K562 (cell line): Measurements from ENCODE around the gene MRPL40. TPM values are rescaled to one million over a fixed set of nuclear protein-coding genes. Genes with fewer than 3 reads are reported as not detected.
"Not testable (repeated sequence)": the region's sequence is repeated elsewhere in the genome, so short reads cannot be mapped to it uniquely, and the experiment has no call there.

Experiments
- ATAC-seq: fragments of 200-7000 bp; cut with Tn5 transposase; 3 replicates; pipeline ENCODE4 v1.9.1; 2020; ENCODE audit warnings: moderate library complexity
- BruUV-seq: library from RNA; stranded (reverse); fragments of 400-500 nt; replicated peaks from 2 replicates; lab custom pipeline; 2021; lab: Mats Ljungman, UMichigan
- CTCF ChIA-PET: fragments of 300-600 bp; formaldehyde crosslinking; extraction: SDS; loops from one replicate; lab custom pipeline; 2021; ENCODE audit warnings: low intra/inter-chr PET ratio; lab: Yijun Ruan, JAX
- POLR2A ChIA-PET: fragments of 300-600, 350-650 bp; sonication (Branson Sonifier 250); formaldehyde crosslinking; extraction: SDS; loops from one replicate; lab custom pipeline; 2021; ENCODE audit warnings: antibody characterized with exemption, inconsistent platforms; lab: Yijun Ruan, JAX
- DNase-seq, 4 experiments: peaks; one replicate each; pipeline versions ENCODE4 v3.0.0 to v3.0.0-alpha.2; 2011 to 2018; ENCODE audit warnings: low spot score in 3 of 4, mixed read lengths in 3 of 4; ENCODE audit errors: extremely low read depth in 1 of 4
- FAIRE-seq: peaks from 2 replicates; lab custom pipeline; 2011; peaks lifted over from hg19 to GRCh38; lab: Jason Lieb, UNC
- H2AFZ ChIP-seq: 2 replicates; pipeline ENCODE4 v1.6.0; 2011; ENCODE audit warnings: low read depth, low read length, control low read depth, inconsistent platforms
- H3K27ac ChIP-seq: fragments of 200-600 bp; 3 replicates; pipeline ENCODE4 v1.8.0; 2011; ENCODE audit warnings: low read depth, mild to moderate bottlenecking, control low read depth, inconsistent platforms, low read length, moderate library complexity, mixed read lengths; ENCODE audit errors: extremely low read depth
- H3K27me3 ChIP-seq, 2 experiments: fragments of 300-600 bp in 1 of 2; 2 replicates in 1 of 2; 3 replicates in 1 of 2; pipeline versions ENCODE4 v1.6.0 to v1.8.0; 2011; ENCODE audit warnings: inconsistent platforms in 2 of 2, low read length in 2 of 2, mild to moderate bottlenecking in 1 of 2, mixed read lengths in 1 of 2, moderate library complexity in 1 of 2; ENCODE audit not compliant: control insufficient read depth in 2 of 2, insufficient read depth in 2 of 2
- H3K36me3 ChIP-seq: fragments of 300-600 bp; 3 replicates; pipeline ENCODE4 v1.8.0; 2011; ENCODE audit warnings: mild to moderate bottlenecking, low read length, inconsistent platforms; ENCODE audit not compliant: control insufficient read depth, insufficient read depth
- H3K4me1 ChIP-seq, 2 experiments: fragments of 200-600 bp in 1 of 2; replicated peaks in 1 of 2; 2 replicates in 1 of 2; 3 replicates in 1 of 2; pipeline versions ENCODE4 v1.5.1 to v1.8.0; 2011; ENCODE audit warnings: inconsistent platforms in 2 of 2, low read length in 2 of 2, mild to moderate bottlenecking in 1 of 2, mixed read lengths in 1 of 2, moderate library complexity in 1 of 2; ENCODE audit not compliant: control insufficient read depth in 2 of 2, insufficient read depth in 2 of 2
- H3K4me2 ChIP-seq: 2 replicates; pipeline ENCODE4 v1.6.1; 2011; ENCODE audit warnings: low read length, control low read depth, inconsistent platforms, mixed read lengths; ENCODE audit not compliant: insufficient read depth
- H3K4me3 ChIP-seq: fragments of 200-600 bp; sonication (generic), shearing (Covaris generic); 2 replicates; pipeline ENCODE4 v1.5.1; 2016; ENCODE audit warnings: control low read depth, inconsistent platforms
- H3K79me2 ChIP-seq: fragments of 200-600 bp; 3 replicates; pipeline ENCODE4 v1.8.0; 2011; ENCODE audit warnings: low read length, inconsistent platforms; ENCODE audit not compliant: control insufficient read depth, insufficient read depth
- H3K9ac ChIP-seq, 2 experiments: 2 replicates each; pipeline versions ENCODE4 v1.6.0 to v1.6.1; 2011; ENCODE audit warnings: low read depth in 2 of 2, low read length in 2 of 2, control low read depth in 1 of 2, inconsistent platforms in 1 of 2, mild to moderate bottlenecking in 1 of 2, mixed read lengths in 1 of 2; ENCODE audit not compliant: insufficient read depth in 1 of 2
- H3K9me1 ChIP-seq: one replicate; pipeline ENCODE4 v1.6.0; 2011; ENCODE audit warnings: inconsistent platforms, mild to moderate bottlenecking, low read length, moderate library complexity; ENCODE audit not compliant: control insufficient read depth, insufficient read depth
- H3K9me3 ChIP-seq: replicated peaks from 2 replicates; pipeline ENCODE4 v1.5.1; 2011; ENCODE audit warnings: low read depth, low read length, inconsistent platforms; ENCODE audit not compliant: control insufficient read depth, insufficient read depth
- H4K20me1 ChIP-seq: replicated peaks from 2 replicates; pipeline ENCODE4 v1.6.1; 2011; ENCODE audit warnings: low read length, inconsistent platforms, mixed read lengths; ENCODE audit not compliant: control insufficient read depth, insufficient read depth
- HLTF ChIP-seq: fragments of 450-650 bp; IDR thresholded peaks from 2 replicates; pipeline ENCODE4 v1.6.1; 2016
- NFATC3 ChIP-seq: fragments of 450-650 bp; IDR thresholded peaks from 2 replicates; pipeline ENCODE4 v1.6.1; 2017; ENCODE audit warnings: mild to moderate bottlenecking
- POLR2AphosphoS5 ChIP-seq: IDR thresholded peaks from 2 replicates; pipeline ENCODE4 v1.6.1; 2011; ENCODE audit warnings: mild to moderate bottlenecking, low read depth, low read length, moderate library complexity; ENCODE audit not compliant: control insufficient read depth, insufficient read depth
- WGBS: fragments of 100-300 bp; shearing (Covaris generic); methylation state at CpG from one replicate; pipeline ENCODE4 v1.1.6; 2016; ENCODE audit warnings: low coverage, mixed read lengths; ENCODE audit not compliant: insufficient coverage; ENCODE audit errors: missing lambda C conversion rate; 5-methylcytosine and 5-hydroxymethylcytosine counted together
- in situ Hi-C: fragments of 300-500 bp; cut with MboI; formaldehyde crosslinking; loops from 4 replicates; pipeline ENCODE4 v1.15.0; 2018; ENCODE audit warnings: inconsistent platforms, mixed read lengths
- intact Hi-C: fragments of 100-400 bp; cut with micrococcal nuclease; formaldehyde crosslinking; loops from 2 replicates; pipeline ENCODE4 v1.14.2; 2022
- polyA plus RNA-seq, 8 experiments: library from polyadenylated mRNA; depleted of rRNA in 4 of 8; stranded (reverse) in 5 of 8; unstranded in 3 of 8; fragments of >200 nt; fragmentation: Nextera tagmentation in 2 of 8; fragmentation: Illumina TruSeq in 1 of 8; extraction: Ambion mirVana in 2 of 8; extraction: Trizol in 1 of 8; gene quantifications; 2 replicates each; pipeline versions ENCODE4 v1.2.1 to v1.2.3, GENCODE V29; 2011 to 2014; ENCODE audit warnings: inconsistent platforms in 1 of 8, missing spikeins in 1 of 8
- total RNA-seq, 7 experiments: library from RNA; depleted of rRNA in 6 of 7; stranded (reverse); fragments of >200 nt in 6 of 7; fragmentation: Illumina TruSeq in 2 of 7; extraction: Trizol in 2 of 7; gene quantifications; 2 replicates each; pipeline versions ENCODE4 v1.2.1 to v1.2.3, GENCODE V29; 2011 to 2021; ENCODE audit warnings: low replicate concordance in 1 of 7
- TF ChIP-seq, protein P1 (sequence below), 2 experiments: fragments of 450-650 bp in 1 of 2; sonication (generic) in 1 of 2; formaldehyde crosslinking in 1 of 2; IDR thresholded peaks; 2 replicates each; pipeline versions ENCODE4 v1.7.1 to v1.9.0; 2016 to 2022; ENCODE audit warnings: inconsistent platforms in 1 of 2, mild to moderate bottlenecking in 1 of 2, missing genetic modification reagents in 1 of 2
- TF ChIP-seq, protein P2 (sequence below), 2 experiments: fragments of 450-650 bp; IDR thresholded peaks; 2 replicates each; pipeline ENCODE4 v1.6.1; 2018; ENCODE audit warnings: mild to moderate bottlenecking in 2 of 2, low read depth in 1 of 2; ENCODE audit not compliant: partially characterized antibody in 2 of 2

The MRPL40 gene
- total and polyA plus RNA-seq, 9 of the 15 experiments (the other 6 are each of a cell fraction or from before 2014, with no cell fraction given) = 132 to 652 (median 208) TPM

DNA sequence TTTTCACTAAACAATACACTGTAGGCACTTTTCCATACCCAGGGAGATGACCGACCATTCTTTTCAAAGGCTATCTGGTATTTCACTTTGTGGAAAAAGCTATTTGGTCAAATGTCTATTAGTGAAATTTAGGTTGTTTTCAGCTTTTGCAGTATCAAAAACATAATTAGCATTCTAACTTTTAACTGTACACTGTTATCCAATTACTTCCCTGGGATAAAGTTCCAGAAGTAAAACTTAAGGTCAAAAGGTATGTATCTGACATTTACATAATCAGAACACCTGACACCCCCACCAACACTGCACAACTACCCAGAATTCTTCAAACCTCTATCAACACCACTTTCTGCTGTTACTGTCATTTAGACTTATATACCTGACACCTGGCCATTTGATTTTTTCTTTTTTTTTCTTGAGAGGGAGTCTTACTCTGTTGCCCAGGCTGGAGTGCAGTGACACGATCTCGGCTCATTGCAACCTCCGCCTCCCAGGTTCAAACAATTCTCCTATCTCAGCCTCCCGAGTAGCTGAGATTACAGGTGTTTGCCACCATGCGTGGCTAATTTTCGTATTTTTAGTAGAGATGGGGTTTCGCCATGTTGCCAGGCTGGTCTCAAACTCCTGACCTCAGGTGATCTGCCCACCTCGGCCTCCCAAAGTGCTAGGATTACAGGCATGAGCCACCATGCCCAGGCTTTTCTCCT, 13.1 kb downstream of the MRPL40 start:
- WGBS = 87% methylated on average over 9 of the region's 9 CpGs
- FAIRE-seq, H3K27ac ChIP-seq, CTCF ChIA-PET, H3K4me3 ChIP-seq, DNase-seq, H3K9ac ChIP-seq, H2AFZ ChIP-seq, H3K27me3 ChIP-seq, ATAC-seq, in situ Hi-C loops, H3K9me3 ChIP-seq, H3K4me2 ChIP-seq, BruUV-seq, H3K9me1 ChIP-seq: not testable (repeated sequence)
- intact Hi-C loops = loop anchor here (10.0 kb wide), 1 partner anchor 179 kb away; no protein-coding TSS in a partner anchor
- peaks cover 83% of the 10 kb centered on the region for H3K36me3 ChIP-seq
- H4K20me1 ChIP-seq = peaks cover 28% of the 10 kb centered on the region
- H3K79me2 ChIP-seq = peaks cover 75% of the 10 kb centered on the region
- H3K4me1 ChIP-seq = peaks cover 27 to 38% of the 10 kb centered on the region in 2 experiments
- POLR2A ChIA-PET = interaction anchor here (0.6 to 11.7 kb wide), 25 partner anchors 10 to 684 kb away, joined by 3 to 284 read pairs (median 5); partner anchors contain the start of genes CDC45, HIRA, MRPL40 and UFD1
- TF ChIP-seq, protein P1, sequence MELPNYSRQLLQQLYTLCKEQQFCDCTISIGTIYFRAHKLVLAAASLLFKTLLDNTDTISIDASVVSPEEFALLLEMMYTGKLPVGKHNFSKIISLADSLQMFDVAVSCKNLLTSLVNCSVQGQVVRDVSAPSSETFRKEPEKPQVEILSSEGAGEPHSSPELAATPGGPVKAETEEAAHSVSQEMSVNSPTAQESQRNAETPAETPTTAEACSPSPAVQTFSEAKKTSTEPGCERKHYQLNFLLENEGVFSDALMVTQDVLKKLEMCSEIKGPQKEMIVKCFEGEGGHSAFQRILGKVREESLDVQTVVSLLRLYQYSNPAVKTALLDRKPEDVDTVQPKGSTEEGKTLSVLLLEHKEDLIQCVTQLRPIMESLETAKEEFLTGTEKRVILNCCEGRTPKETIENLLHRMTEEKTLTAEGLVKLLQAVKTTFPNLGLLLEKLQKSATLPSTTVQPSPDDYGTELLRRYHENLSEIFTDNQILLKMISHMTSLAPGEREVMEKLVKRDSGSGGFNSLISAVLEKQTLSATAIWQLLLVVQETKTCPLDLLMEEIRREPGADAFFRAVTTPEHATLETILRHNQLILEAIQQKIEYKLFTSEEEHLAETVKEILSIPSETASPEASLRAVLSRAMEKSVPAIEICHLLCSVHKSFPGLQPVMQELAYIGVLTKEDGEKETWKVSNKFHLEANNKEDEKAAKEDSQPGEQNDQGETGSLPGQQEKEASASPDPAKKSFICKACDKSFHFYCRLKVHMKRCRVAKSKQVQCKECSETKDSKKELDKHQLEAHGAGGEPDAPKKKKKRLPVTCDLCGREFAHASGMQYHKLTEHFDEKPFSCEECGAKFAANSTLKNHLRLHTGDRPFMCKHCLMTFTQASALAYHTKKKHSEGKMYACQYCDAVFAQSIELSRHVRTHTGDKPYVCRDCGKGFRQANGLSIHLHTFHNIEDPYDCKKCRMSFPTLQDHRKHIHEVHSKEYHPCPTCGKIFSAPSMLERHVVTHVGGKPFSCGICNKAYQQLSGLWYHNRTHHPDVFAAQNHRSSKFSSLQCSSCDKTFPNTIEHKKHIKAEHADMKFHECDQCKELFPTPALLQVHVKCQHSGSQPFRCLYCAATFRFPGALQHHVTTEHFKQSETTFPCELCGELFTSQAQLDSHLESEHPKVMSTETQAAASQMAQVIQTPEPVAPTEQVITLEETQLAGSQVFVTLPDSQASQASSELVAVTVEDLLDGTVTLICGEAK (IDR thresholded peaks at IDR 0.05) = not testable (repeated sequence)
- TF ChIP-seq, protein P1 (CRISPR knock-in tag; IDR thresholded peaks at IDR 0.05) = peak; percentile 7; the same call in 1 of the 2 replicates
- peak; percentile 64; the same call in 1 of the 2 replicates for TF ChIP-seq HLTF
- TF ChIP-seq NFATC3 = 0 out of 2 replicates have a peak, but pooled peaks have one; percentile 19
- TF ChIP-seq, protein P2, sequence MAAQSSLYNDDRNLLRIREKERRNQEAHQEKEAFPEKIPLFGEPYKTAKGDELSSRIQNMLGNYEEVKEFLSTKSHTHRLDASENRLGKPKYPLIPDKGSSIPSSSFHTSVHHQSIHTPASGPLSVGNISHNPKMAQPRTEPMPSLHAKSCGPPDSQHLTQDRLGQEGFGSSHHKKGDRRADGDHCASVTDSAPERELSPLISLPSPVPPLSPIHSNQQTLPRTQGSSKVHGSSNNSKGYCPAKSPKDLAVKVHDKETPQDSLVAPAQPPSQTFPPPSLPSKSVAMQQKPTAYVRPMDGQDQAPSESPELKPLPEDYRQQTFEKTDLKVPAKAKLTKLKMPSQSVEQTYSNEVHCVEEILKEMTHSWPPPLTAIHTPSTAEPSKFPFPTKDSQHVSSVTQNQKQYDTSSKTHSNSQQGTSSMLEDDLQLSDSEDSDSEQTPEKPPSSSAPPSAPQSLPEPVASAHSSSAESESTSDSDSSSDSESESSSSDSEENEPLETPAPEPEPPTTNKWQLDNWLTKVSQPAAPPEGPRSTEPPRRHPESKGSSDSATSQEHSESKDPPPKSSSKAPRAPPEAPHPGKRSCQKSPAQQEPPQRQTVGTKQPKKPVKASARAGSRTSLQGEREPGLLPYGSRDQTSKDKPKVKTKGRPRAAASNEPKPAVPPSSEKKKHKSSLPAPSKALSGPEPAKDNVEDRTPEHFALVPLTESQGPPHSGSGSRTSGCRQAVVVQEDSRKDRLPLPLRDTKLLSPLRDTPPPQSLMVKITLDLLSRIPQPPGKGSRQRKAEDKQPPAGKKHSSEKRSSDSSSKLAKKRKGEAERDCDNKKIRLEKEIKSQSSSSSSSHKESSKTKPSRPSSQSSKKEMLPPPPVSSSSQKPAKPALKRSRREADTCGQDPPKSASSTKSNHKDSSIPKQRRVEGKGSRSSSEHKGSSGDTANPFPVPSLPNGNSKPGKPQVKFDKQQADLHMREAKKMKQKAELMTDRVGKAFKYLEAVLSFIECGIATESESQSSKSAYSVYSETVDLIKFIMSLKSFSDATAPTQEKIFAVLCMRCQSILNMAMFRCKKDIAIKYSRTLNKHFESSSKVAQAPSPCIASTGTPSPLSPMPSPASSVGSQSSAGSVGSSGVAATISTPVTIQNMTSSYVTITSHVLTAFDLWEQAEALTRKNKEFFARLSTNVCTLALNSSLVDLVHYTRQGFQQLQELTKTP (IDR thresholded peaks at IDR 0.05; ENCODE audit: low read depth in 1 of 2, partially characterized antibody in 2 of 2) = peak in 1 of 2 experiments; percentile 21
- TF ChIP-seq POLR2AphosphoS5 = peak; percentile 11; the same call in 1 of the 2 replicates
